ENCODE measurements around the gene PRR5.

DNA sequence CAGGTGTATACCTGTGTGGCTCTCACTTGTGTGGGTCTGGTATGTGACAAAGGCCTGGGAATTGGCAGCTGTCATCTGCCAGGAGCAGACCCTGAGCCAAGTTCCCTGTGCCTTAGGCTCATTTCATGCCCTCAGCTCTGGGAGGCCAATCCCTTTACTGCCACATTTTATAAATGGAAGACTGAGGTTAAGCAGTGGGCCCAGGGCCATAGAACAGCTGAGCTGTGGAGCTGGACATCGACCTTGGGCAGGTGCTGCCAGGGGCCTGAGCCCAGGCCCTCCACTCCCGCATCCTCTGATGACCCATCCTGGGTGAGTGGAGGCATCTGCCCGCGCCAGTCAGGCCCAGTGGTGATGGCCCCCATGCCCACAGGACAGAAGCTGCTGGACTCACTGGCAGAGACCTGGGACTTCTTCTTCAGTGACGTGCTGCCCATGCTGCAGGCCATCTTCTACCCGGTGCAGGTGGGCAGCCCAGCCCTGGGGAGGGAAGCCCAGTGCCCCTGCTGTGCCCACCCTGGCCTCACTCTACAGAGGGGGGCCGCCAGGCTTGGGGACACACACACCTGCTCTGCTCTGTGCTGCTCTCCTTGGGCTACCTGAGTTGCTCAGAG is 29.5 kb downstream of the PRR5 start:
- TF ChIP-seq, protein P1, sequence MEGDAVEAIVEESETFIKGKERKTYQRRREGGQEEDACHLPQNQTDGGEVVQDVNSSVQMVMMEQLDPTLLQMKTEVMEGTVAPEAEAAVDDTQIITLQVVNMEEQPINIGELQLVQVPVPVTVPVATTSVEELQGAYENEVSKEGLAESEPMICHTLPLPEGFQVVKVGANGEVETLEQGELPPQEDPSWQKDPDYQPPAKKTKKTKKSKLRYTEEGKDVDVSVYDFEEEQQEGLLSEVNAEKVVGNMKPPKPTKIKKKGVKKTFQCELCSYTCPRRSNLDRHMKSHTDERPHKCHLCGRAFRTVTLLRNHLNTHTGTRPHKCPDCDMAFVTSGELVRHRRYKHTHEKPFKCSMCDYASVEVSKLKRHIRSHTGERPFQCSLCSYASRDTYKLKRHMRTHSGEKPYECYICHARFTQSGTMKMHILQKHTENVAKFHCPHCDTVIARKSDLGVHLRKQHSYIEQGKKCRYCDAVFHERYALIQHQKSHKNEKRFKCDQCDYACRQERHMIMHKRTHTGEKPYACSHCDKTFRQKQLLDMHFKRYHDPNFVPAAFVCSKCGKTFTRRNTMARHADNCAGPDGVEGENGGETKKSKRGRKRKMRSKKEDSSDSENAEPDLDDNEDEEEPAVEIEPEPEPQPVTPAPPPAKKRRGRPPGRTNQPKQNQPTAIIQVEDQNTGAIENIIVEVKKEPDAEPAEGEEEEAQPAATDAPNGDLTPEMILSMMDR (IDR thresholded peaks at IDR 0.05) = no peak
- no peak for TF ChIP-seq POLR2A (IDR thresholded peaks at IDR 0.05)

All from body of pancreas (tissue), 4 donors.